CD4-positive, alpha-beta T cell (primary cell): ENCODE data around the gene ATP11A. TPM values are rescaled to one million over a fixed set of nuclear protein-coding genes. Genes with fewer than 3 reads are reported as not detected.

ENCODE experiments used
- ATAC-seq: fragments of 200-7000 bp; cut with Tn5 transposase; one replicate; pipeline ENCODE4 v1.10.0; 2022; ENCODE audit warnings: mild to moderate bottlenecking; ENCODE audit not compliant: poor library complexity
- CTCF ChIA-PET: fragments of 350-600 bp; sonication (Branson Sonifier 250); formaldehyde crosslinking; loops from one replicate; lab custom pipeline; 2021; ENCODE audit warnings: antibody characterized with exemption, inconsistent platforms; lab: Charles Lee
- POLR2A ChIA-PET: fragments of 350-600 bp; sonication (Branson Sonifier 250); formaldehyde crosslinking; loops from one replicate; lab custom pipeline; 2021; ENCODE audit warnings: antibody characterized with exemption, inconsistent platforms; lab: Charles Lee
- DNase-seq, 14 experiments: peaks; one replicate each; pipeline ENCODE4 v3.0.0-alpha.2; 2013 to 2020; ENCODE audit warnings: mixed read lengths in 2 of 14
- H3K27ac ChIP-seq, 2 donors: one replicate each; pipeline versions ENCODE4 v1.5.1 to v1.7.0; 2013; ENCODE audit warnings: low read length in 2 of 2, low read depth in 1 of 2, mild to moderate bottlenecking in 1 of 2
- H3K27me3 ChIP-seq, 2 experiments: 1 replicate in 1 of 2; 2 replicates in 1 of 2; pipeline versions ENCODE4 v1.6.1 to v1.7.0; 2013; ENCODE audit warnings: low read length in 2 of 2, control low read depth in 1 of 2, mild to moderate bottlenecking in 1 of 2, moderate library complexity in 1 of 2; ENCODE audit not compliant: insufficient read depth in 2 of 2, control insufficient read depth in 1 of 2
- H3K36me3 ChIP-seq: one replicate; pipeline ENCODE4 v1.6.1; 2013; ENCODE audit warnings: low read length, control low read depth; ENCODE audit not compliant: insufficient read depth
- H3K4me1 ChIP-seq: one replicate; pipeline ENCODE4 v1.6.1; 2013; ENCODE audit warnings: low read length, control low read depth; ENCODE audit not compliant: insufficient read depth
- H3K4me3 ChIP-seq: one replicate; pipeline ENCODE4 v1.5.1; 2013; ENCODE audit warnings: mild to moderate bottlenecking, low read length, moderate library complexity
- H3K9me3 ChIP-seq, 2 experiments: 1 replicate in 1 of 2; 2 replicates in 1 of 2; pipeline versions ENCODE4 v1.6.1 to v1.7.0; 2013; ENCODE audit warnings: low read length in 2 of 2, mild to moderate bottlenecking in 2 of 2, control low read depth in 1 of 2, moderate library complexity in 1 of 2; ENCODE audit not compliant: control insufficient read depth in 1 of 2, insufficient read depth in 1 of 2
- H3K27ac Mint-ChIP-seq: one replicate; pipeline ENCODE4 v1.8.0; 2020; ENCODE audit warnings: mixed read lengths
- H3K27me3 Mint-ChIP-seq: one replicate; pipeline ENCODE4 v1.8.0; 2021; ENCODE audit warnings: mixed read lengths
- H3K36me3 Mint-ChIP-seq: one replicate; pipeline ENCODE4 v1.8.0; 2021; ENCODE audit warnings: low read depth, mixed read lengths
- H3K4me1 Mint-ChIP-seq: one replicate; pipeline ENCODE4 v1.8.0; 2021; ENCODE audit warnings: low read depth, mixed read lengths
- H3K4me3 Mint-ChIP-seq: one replicate; pipeline ENCODE4 v1.8.0; 2020; ENCODE audit warnings: mild to moderate bottlenecking, mixed read lengths
- H3K9me3 Mint-ChIP-seq: one replicate; pipeline ENCODE4 v1.8.0; 2020; ENCODE audit warnings: mixed read lengths
- intact Hi-C, 2 experiments: fragments of 100-400 bp; cut with DNase I in 1 of 2; cut with micrococcal nuclease in 1 of 2; formaldehyde crosslinking; loops; one replicate each; pipeline versions ENCODE4 v1.15.1 to v1.9.0; 2023 to 2025; cut with DNase I, micrococcal nuclease
- total RNA-seq, 174 experiments: library from RNA in 2 of 174; stranded (reverse) in 2 of 174; gene quantifications; one replicate each; pipeline ENCODE4 v1.2.3 and lab custom pipeline; 2021 to 2026
- TF ChIP-seq, protein P1 (sequence below): fragments of 200-600 bp; IDR thresholded peaks from one replicate; pipeline ENCODE4 v1.8.0; 2022; ENCODE audit warnings: antibody characterized with exemption, mild to moderate bottlenecking

ATP11A gene
- total RNA-seq, 2 experiments from 2014 or later: 56.7 to 66.8 TPM

DNA sequence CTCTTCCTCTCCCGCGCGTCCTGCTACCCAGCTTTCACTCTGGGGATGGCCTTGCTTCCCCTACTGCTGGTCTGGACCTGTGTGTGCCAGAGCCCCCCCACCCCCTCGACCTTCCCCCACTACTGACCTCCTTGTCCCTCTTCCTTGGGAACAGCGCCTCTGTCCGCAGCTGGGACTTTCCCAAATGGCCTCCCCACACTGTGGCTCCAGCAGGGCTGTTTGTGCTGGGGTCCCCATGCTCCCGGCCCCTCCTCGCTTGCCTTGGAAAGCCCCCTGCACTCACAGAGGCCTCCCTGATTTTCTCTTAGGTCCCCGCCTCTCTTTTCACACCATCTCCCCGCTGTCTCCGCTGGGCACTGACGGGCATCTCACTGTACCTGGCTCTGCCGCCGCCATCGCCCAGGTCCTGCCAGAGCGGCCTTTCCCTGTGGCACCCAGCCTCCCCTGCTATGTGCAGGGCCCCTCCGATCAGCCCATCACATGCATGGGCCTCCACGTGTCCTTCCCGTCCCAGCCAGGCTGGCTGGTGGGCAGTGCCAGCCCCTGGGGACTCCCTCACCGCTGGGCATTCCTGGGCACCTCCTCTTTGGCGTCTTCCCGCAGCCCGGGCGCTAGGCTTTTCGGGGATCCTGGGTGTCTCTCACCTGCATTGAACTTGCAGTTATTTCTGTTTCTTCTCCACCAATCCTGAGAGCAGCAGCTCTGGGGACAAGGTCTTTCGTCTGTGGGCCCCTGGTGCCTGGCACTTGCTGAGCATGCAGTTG is 118.7 kb downstream of the ATP11A start:
- no peaks in the 10 kb centered on the region for H3K4me1 ChIP-seq
- DNase-seq (no peak), ATAC-seq (no peak)
- H3K9me3 ChIP-seq: peaks cover 0 to 9% of the 10 kb centered on the region in 2 experiments
- no peak overlapping the region for H3K27ac ChIP-seq
- intact Hi-C loops: no loop called here
- Mint-ChIP-seq H3K36me3 (peaks cover 60% of the 10 kb centered on the region), H3K27ac (no peak overlapping the region), H3K9me3 (no peaks in the 10 kb centered on the region), H3K4me3 (no peak overlapping the region), H3K27me3 (no peaks in the 10 kb centered on the region), H3K4me1 (no peaks in the 10 kb centered on the region)
- POLR2A ChIA-PET: no interaction called here
- CTCF ChIA-PET: no interaction called here
- no peak overlapping the region for H3K4me3 ChIP-seq
- TF ChIP-seq, protein P1, sequence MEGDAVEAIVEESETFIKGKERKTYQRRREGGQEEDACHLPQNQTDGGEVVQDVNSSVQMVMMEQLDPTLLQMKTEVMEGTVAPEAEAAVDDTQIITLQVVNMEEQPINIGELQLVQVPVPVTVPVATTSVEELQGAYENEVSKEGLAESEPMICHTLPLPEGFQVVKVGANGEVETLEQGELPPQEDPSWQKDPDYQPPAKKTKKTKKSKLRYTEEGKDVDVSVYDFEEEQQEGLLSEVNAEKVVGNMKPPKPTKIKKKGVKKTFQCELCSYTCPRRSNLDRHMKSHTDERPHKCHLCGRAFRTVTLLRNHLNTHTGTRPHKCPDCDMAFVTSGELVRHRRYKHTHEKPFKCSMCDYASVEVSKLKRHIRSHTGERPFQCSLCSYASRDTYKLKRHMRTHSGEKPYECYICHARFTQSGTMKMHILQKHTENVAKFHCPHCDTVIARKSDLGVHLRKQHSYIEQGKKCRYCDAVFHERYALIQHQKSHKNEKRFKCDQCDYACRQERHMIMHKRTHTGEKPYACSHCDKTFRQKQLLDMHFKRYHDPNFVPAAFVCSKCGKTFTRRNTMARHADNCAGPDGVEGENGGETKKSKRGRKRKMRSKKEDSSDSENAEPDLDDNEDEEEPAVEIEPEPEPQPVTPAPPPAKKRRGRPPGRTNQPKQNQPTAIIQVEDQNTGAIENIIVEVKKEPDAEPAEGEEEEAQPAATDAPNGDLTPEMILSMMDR: no peak
- H3K27me3 ChIP-seq: no peaks in the 10 kb centered on the region
- peaks cover 39% of the 10 kb centered on the region for H3K36me3 ChIP-seq

DNA sequence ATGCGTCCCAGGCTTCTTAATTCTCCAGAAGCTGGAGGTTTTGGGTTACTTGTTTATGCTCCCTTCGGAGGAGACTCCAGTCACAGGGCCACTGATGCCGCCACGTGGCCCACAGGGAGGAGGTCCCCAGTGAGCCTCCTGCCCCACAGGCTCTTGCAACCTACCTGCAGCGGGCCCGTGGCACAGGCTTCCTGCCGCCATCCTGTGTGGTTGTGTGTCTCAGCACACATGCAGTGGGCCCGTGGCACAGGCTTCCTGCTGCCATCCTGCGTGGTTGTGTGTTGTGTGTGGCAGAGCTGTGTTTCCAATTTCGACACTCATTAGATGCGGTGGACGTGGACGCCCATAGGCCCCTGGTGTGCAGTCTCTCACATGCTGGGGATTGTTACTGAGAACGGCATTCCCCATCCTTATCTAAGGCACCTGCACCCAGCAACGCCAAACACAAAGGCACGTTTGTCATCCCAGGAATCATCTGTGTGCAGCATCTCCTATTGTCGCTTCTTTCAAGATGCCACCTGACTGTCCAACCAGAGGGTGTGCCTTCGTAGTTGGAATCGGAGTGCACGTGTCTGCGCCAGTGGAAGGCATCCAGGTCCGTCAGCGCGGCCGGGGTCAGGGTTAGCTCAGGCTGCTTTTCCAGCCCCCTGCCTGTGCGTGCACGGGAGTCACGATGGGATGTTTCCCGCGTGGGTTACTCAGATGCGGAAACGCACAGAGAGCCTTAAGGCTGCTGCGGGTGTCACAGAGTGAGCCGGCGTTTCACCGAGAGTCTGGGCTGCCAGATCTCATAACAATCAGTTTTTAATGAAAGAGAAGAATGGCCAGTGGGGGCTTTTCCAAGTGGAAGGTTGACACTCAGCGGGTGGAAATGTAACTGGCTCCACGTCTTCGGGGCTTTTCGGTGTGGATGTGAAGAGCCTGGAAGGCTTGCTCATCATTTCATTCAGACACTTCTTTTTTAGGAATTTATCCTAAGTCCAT is 119.8 kb downstream of the ATP11A start:
- Histone ChIP-seq H3K36me3 (peaks cover 40% of the 10 kb centered on the region), H3K27ac (no peak overlapping the region), H3K4me3 (no peak overlapping the region), H3K9me3 (peaks cover 0 to 9% of the 10 kb centered on the region in 2 experiments), H3K4me1 (no peaks in the 10 kb centered on the region), H3K27me3 (no peaks in the 10 kb centered on the region)
- H3K27me3 Mint-ChIP-seq: no peaks in the 10 kb centered on the region
- TF ChIP-seq, protein P1: no peak
- H3K4me3 Mint-ChIP-seq: no peak overlapping the region
- intact Hi-C loops: loop anchor here in 1 of 2 experiments (10.0 kb wide), 1 partner anchor 165 kb away; no protein-coding TSS in a partner anchor
- ChIA-PET CTCF (no interaction called here), POLR2A (no interaction called here)
- H3K4me1 Mint-ChIP-seq: no peaks in the 10 kb centered on the region
- no peak for DNase-seq
- no peak for ATAC-seq
- no peak overlapping the region for H3K27ac Mint-ChIP-seq
- no peaks in the 10 kb centered on the region for H3K9me3 Mint-ChIP-seq
- H3K36me3 Mint-ChIP-seq: peaks cover 67% of the 10 kb centered on the region

DNA sequence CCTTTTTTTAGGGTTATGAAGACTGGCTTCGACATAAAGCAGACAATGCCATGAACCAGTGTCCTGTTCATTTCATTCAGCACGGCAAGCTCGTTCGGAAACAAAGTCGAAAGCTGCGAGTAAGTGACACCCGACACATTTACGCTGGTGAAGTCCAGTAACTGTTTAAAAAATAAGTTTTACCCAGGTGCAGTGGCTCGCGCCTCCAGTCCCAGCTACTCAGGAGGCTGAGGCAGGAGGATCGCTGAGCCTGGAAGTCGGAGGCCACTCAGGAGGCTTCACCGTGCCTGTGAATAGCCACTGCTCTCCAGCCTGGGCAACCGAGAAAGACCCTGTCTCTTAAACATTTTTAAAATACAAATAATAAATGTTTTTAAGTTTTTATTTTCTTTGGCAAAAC is 120.8 kb downstream of the ATP11A start:
- Mint-ChIP-seq H3K27ac (no peak overlapping the region), H3K27me3 (no peaks in the 10 kb centered on the region), H3K36me3 (peaks cover 76% of the 10 kb centered on the region), H3K4me1 (no peaks in the 10 kb centered on the region), H3K4me3 (no peak overlapping the region), H3K9me3 (no peaks in the 10 kb centered on the region)
- DNase-seq (no peak), ATAC-seq (no peak)
- intact Hi-C loops: loop anchor here in 1 of 2 experiments (10.0 kb wide), 1 partner anchor 166 kb away; no protein-coding TSS in a partner anchor
- no peak overlapping the region for H3K27ac ChIP-seq
- peaks cover 46% of the 10 kb centered on the region for H3K36me3 ChIP-seq
- peaks cover 0 to 9% of the 10 kb centered on the region in 2 experiments for H3K9me3 ChIP-seq
- TF ChIP-seq, protein P1: no peak
- H3K27me3 ChIP-seq: no peaks in the 10 kb centered on the region
- no peaks in the 10 kb centered on the region for H3K4me1 ChIP-seq
- no peak overlapping the region for H3K4me3 ChIP-seq
- ChIA-PET CTCF (interaction anchor here (0.6 kb wide), 1 partner anchor 12 kb away, joined by 3 read pairs; no protein-coding TSS in a partner anchor), POLR2A (interaction anchor here (0.6 kb wide), 1 partner anchor 8 kb away, joined by 3 read pairs; no protein-coding TSS in a partner anchor)
